ENCODE results near the gene INPP4A.

Gene INPP4A

GRCh38 chr2:98458667-98459380, 14.2 kb downstream of the INPP4A start:
- no peak overlapping the region for H2BK12ac ChIP-seq (ENCODE audit: low read length)
- no peak overlapping the region for H4K91ac ChIP-seq (ENCODE audit: low read depth, low read length, poor library complexity)
- peaks cover 2 to 21% of the 10 kb centered on the region in 2 donors for H3K36me3 ChIP-seq (replicated peaks in 1 of 2; ENCODE audit: control insufficient read depth in 2 of 2, insufficient read depth in 2 of 2, low read length in 2 of 2)
- H3K79me1 ChIP-seq (ENCODE audit: low read depth, low read length), result peaks cover 9% of the 10 kb centered on the region
- H3K4me1 ChIP-seq (ENCODE audit: control insufficient read depth in 2 of 2, insufficient read depth in 1 of 2, low read depth in 1 of 2, low read length in 2 of 2), result peaks cover 4 to 10% of the 10 kb centered on the region in 2 donors
- no peak overlapping the region for H2BK5ac ChIP-seq (ENCODE audit: low read length)
- H2AK5ac ChIP-seq (ENCODE audit: low read depth, low read length), result no peak overlapping the region
- no peak overlapping the region for H3K4me3 ChIP-seq (ENCODE audit: low read length in 2 of 2)
- H3K9ac ChIP-seq (ENCODE audit: low read depth, low read length, poor library complexity), result no peak overlapping the region
- no peak overlapping the region for H3K18ac ChIP-seq (ENCODE audit: low read length)
- H3K27ac ChIP-seq (replicated peaks; ENCODE audit: low read length), result no peak overlapping the region
- no peaks in the 10 kb centered on the region for H3K27me3 ChIP-seq (ENCODE audit: control insufficient read depth in 3 of 3, insufficient read depth in 3 of 3, low read depth in 1 of 3, low read length in 3 of 3)
- no peak overlapping the region for H3K4me2 ChIP-seq (ENCODE audit: insufficient read depth, low read length, poor library complexity, severe bottlenecking)
- no peak overlapping the region for H3K23ac ChIP-seq (ENCODE audit: low read depth, low read length, poor library complexity)
- H2AFZ ChIP-seq (ENCODE audit: low read length), result no peak overlapping the region
- H3K14ac ChIP-seq (ENCODE audit: low read length), result no peak overlapping the region
- no peak overlapping the region for H3K4ac ChIP-seq (ENCODE audit: low read length)
- no peaks in the 10 kb centered on the region for H3K9me3 ChIP-seq (replicated peaks in 1 of 2; ENCODE audit: control insufficient read depth in 2 of 2, insufficient read depth in 1 of 2, low read depth in 1 of 2, low read length in 2 of 2)
- H2BK15ac ChIP-seq (ENCODE audit: low read length), result no peak overlapping the region
- WGBS, 2 donors (ENCODE audit: extremely low coverage in 2 of 2, insufficient read length in 2 of 2, insufficient replicate concordance in 1 of 2), result no CpG with 5 or more reads among the region's 14 CpGs
- no peak overlapping the region for H4K8ac ChIP-seq (ENCODE audit: low read depth, low read length)
- no peak for DNase-seq (ENCODE audit: low spot score)
- H2BK120ac ChIP-seq (ENCODE audit: low read depth, low read length), result no peak overlapping the region

GRCh38 chr2:98459496-98460175, 15.0 kb downstream of the INPP4A start:
- peaks cover 2 to 21% of the 10 kb centered on the region in 2 donors for H3K36me3 ChIP-seq (replicated peaks in 1 of 2; ENCODE audit: control insufficient read depth in 2 of 2, insufficient read depth in 2 of 2, low read length in 2 of 2)

GRCh38 chr2:98460573-98461497, 16.2 kb downstream of the INPP4A start:
- no peak overlapping the region for H3K4ac ChIP-seq (ENCODE audit: low read length)
- no peak overlapping the region for H3K4me2 ChIP-seq (ENCODE audit: insufficient read depth, low read length, poor library complexity, severe bottlenecking)
- peaks cover 9% of the 10 kb centered on the region for H3K79me1 ChIP-seq (ENCODE audit: low read depth, low read length)
- no peak overlapping the region for H2BK120ac ChIP-seq (ENCODE audit: low read depth, low read length)
- H2BK15ac ChIP-seq (ENCODE audit: low read length), result no peak overlapping the region
- no peak for DNase-seq (ENCODE audit: low spot score)
- H3K14ac ChIP-seq (ENCODE audit: low read length), result no peak overlapping the region
- H4K8ac ChIP-seq (ENCODE audit: low read depth, low read length), result no peak overlapping the region
- H3K27me3 ChIP-seq (ENCODE audit: control insufficient read depth in 3 of 3, insufficient read depth in 3 of 3, low read depth in 1 of 3, low read length in 3 of 3), result no peaks in the 10 kb centered on the region
- no peak overlapping the region for H3K23ac ChIP-seq (ENCODE audit: low read depth, low read length, poor library complexity)
- H4K91ac ChIP-seq (ENCODE audit: low read depth, low read length, poor library complexity), result no peak overlapping the region
- no peak overlapping the region for H3K4me3 ChIP-seq (ENCODE audit: low read length in 2 of 2)
- H2AFZ ChIP-seq (ENCODE audit: low read length), result no peak overlapping the region
- H3K27ac ChIP-seq (replicated peaks; ENCODE audit: low read length), result no peak overlapping the region
- H3K4me1 ChIP-seq (ENCODE audit: control insufficient read depth in 2 of 2, insufficient read depth in 1 of 2, low read depth in 1 of 2, low read length in 2 of 2), result peaks cover 0 to 11% of the 10 kb centered on the region in 2 donors
- H2AK5ac ChIP-seq (ENCODE audit: low read depth, low read length), result no peak overlapping the region
- H2BK5ac ChIP-seq (ENCODE audit: low read length), result no peak overlapping the region
- WGBS, 2 donors (ENCODE audit: extremely low coverage in 2 of 2, insufficient read length in 2 of 2, insufficient replicate concordance in 1 of 2), result no CpG with 5 or more reads among the region's 14 CpGs
- peaks cover 0 to 3% of the 10 kb centered on the region in 2 donors for H3K9me3 ChIP-seq (replicated peaks in 1 of 2; ENCODE audit: control insufficient read depth in 2 of 2, insufficient read depth in 1 of 2, low read depth in 1 of 2, low read length in 2 of 2)
- H3K36me3 ChIP-seq (replicated peaks in 1 of 2; ENCODE audit: control insufficient read depth in 2 of 2, insufficient read depth in 2 of 2, low read length in 2 of 2), result peaks cover 2 to 18% of the 10 kb centered on the region in 2 donors
- H3K9ac ChIP-seq (ENCODE audit: low read depth, low read length, poor library complexity), result no peak overlapping the region
- H3K18ac ChIP-seq (ENCODE audit: low read length), result no peak overlapping the region
- H2BK12ac ChIP-seq (ENCODE audit: low read length), result no peak overlapping the region

More at GRCh38 chr2:98459496-98460175, 15.0 kb downstream of the INPP4A start:
- Histone ChIP-seq H3K4me2 (ENCODE audit: insufficient read depth, low read length, poor library complexity, severe bottlenecking) (no peak overlapping the region), H3K9ac (ENCODE audit: low read depth, low read length, poor library complexity) (no peak overlapping the region), H2AFZ (ENCODE audit: low read length) (no peak overlapping the region), H2AK5ac (ENCODE audit: low read depth, low read length) (no peak overlapping the region), H3K27me3 (ENCODE audit: control insufficient read depth in 3 of 3, insufficient read depth in 3 of 3, low read depth in 1 of 3, low read length in 3 of 3) (no peaks in the 10 kb centered on the region), H3K4me3 (ENCODE audit: low read length in 2 of 2) (no peak overlapping the region), H2BK15ac (ENCODE audit: low read length) (no peak overlapping the region), H2BK5ac (ENCODE audit: low read length) (no peak overlapping the region), H2BK12ac (ENCODE audit: low read length) (no peak overlapping the region), H3K4ac (ENCODE audit: low read length) (no peak overlapping the region), H3K23ac (ENCODE audit: low read depth, low read length, poor library complexity) (no peak overlapping the region), H4K8ac (ENCODE audit: low read depth, low read length) (no peak overlapping the region), H3K4me1 (ENCODE audit: control insufficient read depth in 2 of 2, insufficient read depth in 1 of 2, low read depth in 1 of 2, low read length in 2 of 2) (peaks cover under 1 to 7% of the 10 kb centered on the region in 2 donors), H3K14ac (ENCODE audit: low read length) (no peak overlapping the region), H2BK120ac (ENCODE audit: low read depth, low read length) (no peak overlapping the region), H3K27ac (replicated peaks; ENCODE audit: low read length) (no peak overlapping the region), H4K91ac (ENCODE audit: low read depth, low read length, poor library complexity) (no peak overlapping the region), H3K18ac (ENCODE audit: low read length) (no peak overlapping the region), H3K79me1 (ENCODE audit: low read depth, low read length) (peaks cover 11% of the 10 kb centered on the region), H3K9me3 (replicated peaks in 1 of 2; ENCODE audit: control insufficient read depth in 2 of 2, insufficient read depth in 1 of 2, low read depth in 1 of 2, low read length in 2 of 2) (no peaks in the 10 kb centered on the region)
- no CpG with 5 or more reads among the region's 3 CpGs for WGBS, 2 donors (ENCODE audit: extremely low coverage in 2 of 2, insufficient read length in 2 of 2, insufficient replicate concordance in 1 of 2)
- DNase-seq (ENCODE audit: low spot score), result no peak
